NCI-H2107 treated with DMSO at 0.1 percent for 48 hours (cell line): Measurements from ENCODE around the gene GINS1.
A peak's percentile ranks its signal among the peaks of the same experiment; 100 is the strongest.
"Not testable (repeated sequence)": the region's sequence is repeated elsewhere in the genome, so short reads cannot be mapped to it uniquely, and the experiment has no call there.

Experiments used
- DNase-seq: peaks from one replicate; lab custom pipeline; 2025; ENCODE audit not compliant: unreplicated experiment; lab: John Stamatoyannopoulos, UW

The GINS1 gene

GRCh38 chr20:25473297-25473696 lies 65.8 kb downstream of the GINS1 start:
- not testable (repeated sequence) for DNase-seq

- no peak for DNase-seq
Observed at GRCh38 chr20:25476106-25477013, 68.9 kb downstream of the GINS1 start.

- no peak for DNase-seq
Observed at GRCh38 chr20:25477014-25477882, 69.8 kb downstream of the GINS1 start.

DNA sequence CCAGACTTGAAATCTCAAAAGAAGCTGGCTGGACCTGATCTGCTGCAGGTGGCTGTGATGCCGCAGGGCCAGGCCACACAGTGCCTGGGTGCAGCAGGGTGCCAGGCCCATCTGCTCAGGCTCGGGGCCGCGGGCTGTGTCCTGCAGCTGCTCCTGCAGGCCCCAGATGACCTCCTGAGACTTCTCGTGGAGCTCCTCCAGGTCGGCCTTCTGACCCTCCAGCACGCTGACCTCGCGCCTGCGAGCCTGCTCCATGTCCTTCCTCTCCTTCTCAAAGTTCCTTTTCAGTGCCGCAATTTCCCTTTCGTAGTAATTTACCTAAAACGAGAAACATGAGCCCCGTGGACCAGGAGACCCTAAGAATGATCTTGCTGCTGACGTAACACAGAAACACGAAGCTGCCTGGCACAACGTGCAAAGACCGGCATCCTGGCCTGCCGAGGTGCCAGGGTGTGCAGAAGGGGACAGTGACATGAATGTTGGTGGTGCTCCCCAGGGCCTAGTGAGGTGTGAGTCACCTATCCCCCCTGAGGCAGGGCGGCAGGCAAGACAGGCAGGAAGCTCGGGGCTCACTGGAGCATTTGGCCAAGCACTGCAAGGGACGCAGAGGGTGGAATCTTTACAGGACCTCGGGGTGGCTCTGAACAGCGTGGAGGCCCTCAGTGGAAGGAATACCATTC lies 71.6 kb downstream of the GINS1 start:
- no peak for DNase-seq

- DNase-seq, result no peak
Observed at GRCh38 chr20:25479638-25480037, 72.2 kb downstream of the GINS1 start.

DNA sequence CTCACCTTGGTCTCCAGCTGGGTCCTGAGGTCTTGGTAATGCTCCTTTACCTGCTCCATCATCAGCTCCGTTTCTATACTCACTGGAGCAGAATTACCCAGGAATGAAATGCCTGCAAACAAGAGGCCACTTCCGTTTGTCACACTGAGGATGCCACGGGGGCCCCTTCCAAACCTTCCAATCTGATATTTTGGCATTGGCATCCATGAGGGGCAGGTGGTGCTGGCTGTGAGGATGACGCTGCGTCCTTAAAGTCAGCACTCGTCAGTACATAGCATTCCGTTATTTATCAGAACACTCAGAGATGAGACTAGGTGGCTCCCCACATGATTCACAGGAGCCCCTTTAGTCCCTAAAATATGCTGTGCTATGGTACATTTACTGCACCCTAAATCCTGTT lies 72.7 kb downstream of the GINS1 start:
- DNase-seq, result no peak

DNA sequence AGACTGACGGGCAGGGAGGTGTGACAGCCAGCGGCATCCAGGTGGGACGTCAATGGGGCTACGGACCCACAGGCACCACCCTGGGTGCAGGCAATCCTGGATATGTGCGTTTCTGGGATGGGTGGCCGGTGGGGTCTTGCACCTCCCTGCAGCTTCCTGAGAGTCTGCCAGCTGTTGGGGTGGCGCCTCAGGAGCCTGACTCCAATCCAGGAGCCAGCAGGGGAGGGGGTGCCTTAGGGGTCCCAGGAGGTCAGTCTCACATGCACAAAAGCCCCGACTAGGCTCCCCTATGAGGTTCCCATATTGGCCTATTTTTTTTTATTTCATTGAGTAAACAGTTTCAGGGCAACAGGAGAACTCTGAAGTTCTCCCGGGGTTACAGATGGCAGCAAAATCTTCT lies 73.3 kb downstream of the GINS1 start:
- no peak for DNase-seq

- no peak for DNase-seq
Observed at GRCh38 chr20:25481235-25481917, 73.9 kb downstream of the GINS1 start.

DNA sequence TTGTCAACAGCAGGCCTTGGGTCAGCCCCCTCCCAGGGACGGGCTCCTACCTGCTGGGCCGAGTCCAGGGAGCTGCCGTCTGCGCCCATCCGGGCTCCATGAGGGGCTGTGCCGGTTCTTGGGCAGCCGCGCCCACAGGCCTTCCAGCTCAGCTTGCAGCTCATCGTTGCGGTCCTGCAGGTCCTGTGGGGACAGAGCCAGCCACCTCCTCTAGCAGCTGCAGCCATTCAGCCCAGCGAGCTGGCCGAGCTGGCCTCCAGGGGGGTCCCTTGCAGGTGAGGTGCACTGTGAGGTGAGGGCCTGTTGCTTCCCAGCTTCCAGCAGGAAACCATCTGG lies 74.4 kb downstream of the GINS1 start:
- no peak for DNase-seq

GRCh38 chr20:25483431-25484132 lies 76.1 kb downstream of the GINS1 start:
- no peak for DNase-seq

DNA sequence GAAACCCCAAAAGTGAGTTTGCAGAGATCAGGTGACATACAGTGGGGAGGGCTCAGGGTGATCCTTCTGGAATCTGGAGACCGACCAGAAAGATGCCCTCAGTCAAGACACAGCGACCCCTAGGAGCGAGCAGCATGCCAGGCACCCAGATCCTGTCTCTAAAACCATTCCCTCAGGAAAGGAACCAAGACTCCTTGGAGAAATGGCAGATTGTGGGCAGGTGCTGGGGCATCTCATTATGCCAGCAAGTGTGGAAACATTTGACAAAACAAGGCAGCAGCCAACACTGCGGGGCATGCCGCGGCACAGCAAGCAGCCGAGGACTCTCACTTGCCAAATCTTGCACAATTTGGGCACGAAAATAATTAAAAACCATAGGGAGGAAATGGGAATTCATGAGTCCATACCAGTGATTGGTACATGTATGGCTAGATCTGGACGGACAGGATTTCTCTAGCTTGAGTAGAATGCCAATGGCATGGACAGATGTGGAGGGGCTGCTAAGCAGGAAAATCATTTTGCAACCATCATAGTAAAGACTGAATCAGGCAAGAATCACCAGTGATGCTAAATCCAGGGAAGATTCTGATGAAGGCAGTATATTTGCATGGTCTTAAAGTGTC lies 76.9 kb downstream of the GINS1 start:
- no peak for DNase-seq

DNA sequence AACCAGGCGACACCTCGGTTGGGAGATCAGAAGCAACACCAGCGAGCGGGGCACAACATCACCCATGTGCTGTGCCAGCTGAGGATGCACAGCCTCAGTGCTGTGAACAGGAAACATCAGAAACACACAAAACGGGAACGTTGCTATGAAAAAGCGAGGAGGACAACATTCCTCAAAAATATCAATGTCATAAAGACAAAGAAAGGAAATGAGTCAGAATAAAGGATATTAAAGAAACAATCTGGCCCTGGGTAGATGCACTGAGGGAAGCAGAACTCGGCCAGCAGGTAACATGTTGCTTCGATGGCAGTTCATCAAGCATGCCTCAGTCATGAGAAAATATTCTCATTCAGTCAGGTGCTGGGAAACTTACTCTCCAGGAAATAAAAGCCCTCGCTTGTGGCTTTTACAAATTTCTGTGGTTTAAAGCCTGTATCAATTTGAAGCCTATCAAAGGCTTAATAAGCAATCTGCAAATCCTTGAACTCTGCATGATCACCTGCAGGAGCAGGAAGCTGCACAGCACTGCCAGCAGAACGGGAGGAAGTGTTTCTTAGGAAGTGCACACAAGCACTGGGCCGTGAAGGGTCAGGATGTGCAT lies 77.5 kb downstream of the GINS1 start:
- DNase-seq, result peak; percentile 3

DNA sequence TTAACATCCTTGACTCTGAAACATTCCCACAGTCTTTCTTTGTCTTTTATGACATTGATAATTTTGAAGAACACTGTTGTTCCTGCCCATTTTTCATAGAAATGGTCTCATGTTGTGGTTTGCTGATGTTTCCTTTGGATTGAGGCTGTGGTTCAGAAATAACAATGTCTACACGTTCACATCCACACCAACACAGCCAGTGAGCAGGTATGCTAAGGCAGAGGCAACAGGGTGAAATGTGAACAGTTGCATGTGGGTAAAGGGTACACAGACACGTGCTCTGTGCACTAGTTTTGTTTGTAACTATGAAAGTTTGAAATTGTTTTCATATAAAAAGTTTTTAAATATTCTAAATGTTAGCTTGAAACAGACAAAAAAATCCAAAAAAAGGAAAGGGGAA lies 78.4 kb downstream of the GINS1 start:
- no peak for DNase-seq

- DNase-seq, result no peak
Observed at GRCh38 chr20:25486377-25486776, 78.9 kb downstream of the GINS1 start.

- no peak for DNase-seq
Observed at GRCh38 chr20:25487306-25487705, 79.8 kb downstream of the GINS1 start.

DNA sequence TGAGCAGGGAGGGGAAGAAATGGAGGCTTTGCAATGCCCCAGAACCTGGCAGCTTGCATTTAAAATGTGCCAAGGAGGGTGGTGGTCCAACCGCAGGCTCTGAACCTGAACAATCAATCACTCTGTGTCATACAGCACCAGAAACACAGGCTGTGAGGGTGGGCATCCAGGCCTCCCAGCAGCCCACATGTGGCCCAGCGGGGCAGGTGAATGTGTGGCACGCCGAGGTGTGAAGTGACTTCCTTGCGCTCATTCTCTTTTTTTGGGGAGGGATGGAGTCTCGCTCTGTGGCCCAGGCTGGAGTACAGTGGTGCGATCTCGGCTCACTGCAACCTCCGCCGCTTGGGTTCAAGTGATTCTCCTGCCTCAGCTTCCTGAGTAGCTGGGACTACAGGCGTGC lies 80.5 kb downstream of the GINS1 start:
- DNase-seq, result no peak

DNA sequence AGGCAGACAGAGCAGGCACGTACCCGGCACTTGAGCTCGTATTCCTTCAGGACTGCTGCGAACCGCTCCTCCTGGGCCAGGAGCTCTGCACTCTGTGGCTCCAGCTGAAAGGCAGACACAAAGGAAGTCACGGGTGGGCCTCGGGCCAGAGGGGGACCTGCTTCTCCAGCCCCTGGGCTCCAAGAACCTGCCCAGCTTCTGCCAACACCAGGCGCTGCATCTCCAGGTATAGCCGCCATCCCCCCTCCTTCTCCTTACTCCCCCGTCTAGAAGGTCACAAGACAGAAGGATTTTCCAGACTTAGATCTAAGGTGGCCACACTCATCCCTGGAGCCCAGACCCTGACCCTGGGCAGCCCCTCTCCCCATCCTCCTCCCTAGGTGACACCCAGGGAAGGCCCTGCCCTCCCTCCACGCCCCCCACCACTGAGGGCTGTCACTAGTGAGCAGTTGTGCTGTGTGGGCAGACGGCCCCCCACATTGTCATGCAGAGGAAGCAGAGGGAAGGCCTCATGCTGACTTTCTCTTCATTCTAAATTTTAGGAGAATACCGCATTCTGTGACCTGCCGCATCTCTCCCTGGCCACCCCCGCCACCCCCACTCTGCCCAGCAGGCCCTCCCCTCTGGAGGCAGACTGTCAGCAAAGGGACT lies 81.9 kb downstream of the GINS1 start:
- DNase-seq, result no peak

DNA sequence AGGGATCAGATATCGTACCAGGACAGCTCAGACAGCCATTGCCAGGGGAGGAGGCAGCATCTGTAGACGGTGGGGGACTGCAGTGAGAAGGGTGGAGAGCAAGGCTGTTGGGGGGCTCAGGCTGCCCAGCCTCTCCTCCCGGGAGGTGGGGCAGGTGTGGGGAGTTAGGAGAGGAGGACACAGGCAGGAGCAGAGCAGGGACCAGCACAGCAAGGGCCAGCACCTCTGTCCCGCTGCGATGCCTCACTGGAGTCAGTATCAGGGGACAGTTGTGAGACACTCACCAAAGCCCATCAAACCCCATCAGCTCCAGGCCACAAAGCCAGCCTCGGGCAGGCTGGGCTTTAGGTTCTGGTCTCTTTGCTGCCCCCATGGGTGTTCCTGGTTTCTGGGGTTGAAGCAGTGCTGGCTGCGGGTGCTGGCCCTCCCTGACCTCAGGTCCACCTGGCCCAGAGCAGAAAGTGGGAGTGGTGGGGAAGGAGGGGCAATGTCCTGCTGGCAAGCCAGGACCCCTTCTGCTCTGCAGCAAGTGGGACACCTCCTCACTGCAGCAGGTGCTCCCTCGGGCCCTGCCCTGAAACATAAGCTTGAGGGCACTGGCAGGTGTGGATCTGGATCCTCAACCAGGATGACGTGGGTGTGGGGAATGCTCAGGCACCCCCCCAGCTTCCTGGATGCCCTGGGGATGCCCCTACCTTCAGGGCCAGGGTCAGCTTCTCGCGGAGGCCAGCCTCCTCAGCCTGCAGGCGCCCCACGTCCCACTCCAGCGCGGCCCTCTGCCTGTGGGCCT lies 83.4 kb downstream of the GINS1 start:
- no peak for DNase-seq
